ENCODE measurements around the gene PRUNE2.
"Not testable (repeated sequence)": the region's sequence is repeated elsewhere in the genome, so short reads cannot be mapped to it uniquely, and the experiment has no call there.

Gene PRUNE2

GRCh38 chr9:76877961-76878360 is 28.0 kb downstream of the PRUNE2 start:
- Histone ChIP-seq H3K4me3 (no peak overlapping the region), H3K27ac (no peak overlapping the region)

DNA sequence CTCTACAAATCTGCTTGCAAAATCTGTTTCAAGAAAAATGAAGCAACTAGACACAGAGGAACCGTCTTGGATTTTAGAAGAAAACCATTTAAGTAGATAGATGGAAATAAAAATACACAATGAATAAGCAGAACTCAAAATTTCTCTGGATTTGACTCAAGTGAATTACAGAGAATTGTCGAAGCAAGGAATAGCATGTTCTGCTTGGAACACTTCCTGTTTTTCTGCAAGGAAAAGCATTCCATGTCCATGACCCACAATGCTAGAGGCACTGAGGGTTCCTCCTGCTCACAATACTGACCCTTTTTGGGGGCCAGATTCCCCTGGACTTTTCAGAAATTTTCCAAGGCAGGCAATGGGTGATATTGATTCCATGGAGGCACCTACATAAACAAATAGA is 29.8 kb downstream of the PRUNE2 start:
- Histone ChIP-seq H3K27ac (peak overlapping the region in 3 of 21 experiments; percentile 11 to 28 (median 25)), H3K4me3 (no peak overlapping the region)

- H3K27ac ChIP-seq: peak overlapping the region in 3 of 21 experiments; percentile 61 to 69 (median 63)
- no peak overlapping the region for H3K4me3 ChIP-seq
Measured at GRCh38 chr9:76873821-76874220, 32.1 kb downstream of the PRUNE2 start.

DNA sequence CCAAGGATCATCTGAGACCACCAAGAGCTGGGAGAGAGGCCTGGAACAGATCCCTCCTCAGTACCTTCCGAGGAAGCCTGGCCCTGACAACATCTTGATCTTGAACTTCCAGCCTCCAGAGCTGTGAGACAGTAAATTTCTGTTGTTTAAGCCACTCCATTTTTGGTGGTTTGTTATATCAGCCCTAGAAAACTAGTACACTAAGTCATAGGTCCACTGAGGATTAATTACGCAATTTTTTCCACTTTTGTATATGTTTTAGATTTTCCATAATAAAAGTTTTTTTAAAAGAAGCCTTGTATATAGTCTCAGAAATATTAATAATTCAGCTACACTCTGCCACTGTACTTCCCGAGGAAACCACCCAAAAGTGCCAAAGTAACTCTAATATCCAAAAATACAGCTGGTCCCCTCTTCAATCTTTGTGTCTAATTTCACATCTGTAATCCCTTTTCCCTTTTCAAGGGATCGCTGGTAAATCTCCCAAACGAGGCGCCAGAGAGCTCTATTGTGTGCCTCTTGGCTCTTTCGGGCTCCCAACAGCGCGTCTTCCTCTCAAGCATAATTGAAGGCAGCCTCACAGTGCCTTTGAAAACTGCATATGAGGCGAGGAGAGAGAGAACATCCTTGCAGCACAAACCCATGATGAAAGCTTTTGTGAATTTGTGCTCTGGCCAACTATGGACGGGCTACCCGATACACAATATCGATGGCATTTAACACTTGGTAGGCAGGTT is 32.7 kb downstream of the PRUNE2 start:
- Histone ChIP-seq H3K4me3 (no peak overlapping the region), H3K27ac (peak overlapping the region in 9 of 21 experiments; percentile 3 to 73 (median 59))

GRCh38 chr9:76868897-76869296 is 37.0 kb downstream of the PRUNE2 start:
- H3K4me3 ChIP-seq: no peak overlapping the region
- H3K27ac ChIP-seq: peak overlapping the region in 1 of 21 experiments; percentile 21

DNA sequence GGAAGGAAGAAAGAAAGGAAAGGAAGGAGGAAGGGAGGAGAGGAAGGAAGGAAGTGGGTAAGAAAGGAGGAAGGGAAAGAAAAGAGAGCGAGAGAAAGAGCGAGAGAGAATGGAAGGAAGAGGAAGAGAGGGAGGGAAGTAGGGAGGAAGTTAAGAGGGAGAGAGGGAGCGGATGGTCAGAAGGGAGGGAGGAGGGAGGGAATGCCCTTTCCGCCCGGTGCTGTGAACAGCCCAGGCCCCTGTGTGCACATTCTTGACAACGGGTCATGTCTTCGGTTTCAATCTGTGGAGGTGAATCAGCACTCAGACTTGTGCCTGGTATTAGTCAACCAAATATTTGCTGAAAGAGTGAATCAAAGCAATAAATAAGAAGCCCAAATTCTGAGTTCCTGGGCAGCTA is 39.2 kb downstream of the PRUNE2 start:
- peak overlapping the region in 1 of 21 experiments; percentile 45 for H3K27ac ChIP-seq
- H3K4me3 ChIP-seq: no peak overlapping the region

DNA sequence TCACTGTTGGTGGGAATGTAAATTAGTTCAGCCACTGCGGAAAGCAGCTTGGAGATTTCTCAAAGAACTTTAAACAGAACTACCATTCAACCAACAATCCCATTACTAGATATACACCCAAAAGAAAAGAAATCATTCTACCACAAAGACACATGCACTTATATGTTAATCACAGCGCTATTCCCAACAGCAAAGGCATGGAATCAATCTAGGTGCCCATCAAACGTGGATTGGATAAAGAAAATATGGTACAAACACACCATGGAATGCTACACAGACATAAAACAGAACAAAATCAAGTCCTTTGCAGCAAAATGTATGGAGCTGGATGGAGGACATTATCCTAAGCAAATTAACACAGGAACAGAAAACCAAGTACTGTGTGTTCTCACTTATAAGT is 42.1 kb downstream of the PRUNE2 start:
- Histone ChIP-seq H3K4me3 (no peak overlapping the region), H3K27ac (no peak overlapping the region)

GRCh38 chr9:76859860-76860259 is 46.1 kb downstream of the PRUNE2 start:
- H3K27ac ChIP-seq: no peak overlapping the region
- H3K4me3 ChIP-seq: no peak overlapping the region

DNA sequence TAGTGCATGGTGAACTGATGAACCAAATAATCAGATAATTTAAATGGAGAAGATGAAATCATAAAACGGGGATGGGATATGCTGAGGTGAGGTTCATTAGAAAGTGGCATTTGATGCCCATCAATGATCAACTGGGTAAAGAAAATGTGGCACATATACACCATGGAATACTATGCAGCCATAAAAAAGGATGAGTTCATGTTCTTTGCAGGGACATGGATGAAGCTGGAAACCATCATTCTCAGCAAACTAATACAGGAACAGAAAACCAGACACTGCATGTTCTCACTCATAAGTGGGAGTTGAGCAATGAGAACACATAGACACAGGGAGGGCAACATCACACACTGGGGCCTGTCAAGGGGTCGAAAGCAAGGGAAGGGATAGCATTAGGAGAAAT is 47.7 kb downstream of the PRUNE2 start:
- H3K4me3 ChIP-seq, H3K27ac ChIP-seq: not testable (repeated sequence)

DNA sequence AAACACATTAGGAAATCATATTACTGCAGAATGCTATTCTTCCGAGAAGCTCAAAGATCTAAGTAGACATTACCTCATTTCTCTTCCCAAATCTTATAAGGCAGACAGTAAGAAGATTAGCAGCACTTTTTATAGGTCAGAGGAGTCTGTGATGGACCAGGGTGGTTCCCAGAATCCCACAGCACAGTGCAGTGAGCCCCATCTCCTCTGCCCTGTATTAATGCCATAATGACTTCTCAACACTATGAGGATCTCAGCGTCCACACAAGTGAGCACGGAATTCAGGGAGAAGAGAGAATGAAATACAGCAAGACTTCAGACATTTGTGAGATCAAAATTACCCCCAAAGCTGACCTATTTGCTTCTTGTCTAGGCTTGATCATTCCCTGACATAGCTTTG is 49.9 kb downstream of the PRUNE2 start:
- no peak overlapping the region for H3K4me3 ChIP-seq
- H3K27ac ChIP-seq: no peak overlapping the region

GRCh38 chr9:76855015-76855414 is 50.9 kb downstream of the PRUNE2 start:
- Histone ChIP-seq H3K27ac (no peak overlapping the region), H3K4me3 (no peak overlapping the region)

DNA sequence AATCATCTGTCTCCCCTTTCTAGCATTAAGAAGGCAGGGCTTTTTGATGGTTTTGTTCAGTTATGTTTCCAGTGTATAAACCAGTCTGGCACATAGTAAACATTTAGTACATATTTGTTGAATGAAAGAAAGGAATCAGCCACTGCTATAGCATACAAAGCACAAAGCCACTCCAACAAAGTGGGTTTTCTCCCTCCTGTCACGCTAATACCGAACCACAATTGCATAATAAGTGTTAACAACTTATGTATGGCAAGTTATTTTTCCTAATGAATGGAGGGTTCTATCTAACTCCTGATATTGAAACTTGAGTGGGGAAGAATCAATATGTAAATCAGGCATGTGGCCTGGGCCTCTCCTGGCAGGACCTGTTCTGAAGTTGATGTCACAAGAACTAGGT is 53.9 kb downstream of the PRUNE2 start:
- no peak overlapping the region for H3K4me3 ChIP-seq
- no peak overlapping the region for H3K27ac ChIP-seq

- Histone ChIP-seq H3K4me3 (no peak overlapping the region), H3K27ac (no peak overlapping the region)
Measured at GRCh38 chr9:76846297-76846696, 59.6 kb downstream of the PRUNE2 start.

GRCh38 chr9:76845254-76845653 is 60.7 kb downstream of the PRUNE2 start:
- Histone ChIP-seq H3K27ac (no peak overlapping the region), H3K4me3 (no peak overlapping the region)

- Histone ChIP-seq H3K4me3 (no peak overlapping the region), H3K27ac (peak overlapping the region in 17 of 21 experiments; percentile 1 to 84 (median 40))
Measured at GRCh38 chr9:76835571-76836283, 70.2 kb downstream of the PRUNE2 start.

DNA sequence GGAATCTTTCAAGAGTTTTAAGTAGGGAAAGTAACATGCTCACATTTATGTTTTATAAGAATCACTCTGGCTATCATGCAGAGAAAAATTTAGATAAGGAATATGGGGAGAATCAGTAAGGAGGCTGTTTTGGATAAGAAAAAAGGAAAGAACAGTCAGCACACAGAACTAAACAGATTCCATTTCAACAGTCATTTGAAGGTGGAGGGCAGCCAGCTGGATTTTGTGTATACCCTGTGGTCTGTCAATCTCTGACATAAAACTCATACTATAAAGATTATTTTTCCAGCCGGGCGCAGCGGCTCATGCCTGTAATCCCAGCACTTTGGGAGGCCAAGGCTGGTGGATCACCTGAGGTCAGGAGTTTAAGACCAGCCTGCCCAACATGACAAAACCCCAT is 77.5 kb downstream of the PRUNE2 start:
- Histone ChIP-seq H3K27ac (no peak overlapping the region), H3K4me3 (no peak overlapping the region)

- Histone ChIP-seq H3K4me3 (no peak overlapping the region), H3K27ac (no peak overlapping the region)
Measured at GRCh38 chr9:76827296-76828080, 78.4 kb downstream of the PRUNE2 start.

DNA sequence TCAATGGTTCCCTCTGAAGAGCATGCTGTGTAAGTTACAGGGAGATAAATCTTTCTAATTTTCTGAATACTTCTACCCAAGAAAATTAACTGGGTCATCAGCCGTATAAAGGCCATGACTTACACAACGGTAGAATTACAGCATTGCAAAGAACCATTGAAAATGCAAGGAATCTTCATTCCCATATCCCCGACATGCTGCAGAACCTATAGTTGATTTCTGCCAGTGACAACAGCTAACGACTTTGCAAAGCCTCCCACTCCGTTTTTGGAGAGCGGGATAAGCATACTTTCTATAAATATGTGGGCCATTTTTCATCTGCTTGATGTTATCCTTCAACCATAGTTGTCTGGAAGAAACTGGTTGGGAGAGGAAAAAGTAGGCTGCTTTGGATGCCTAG is 85.5 kb downstream of the PRUNE2 start:
- Histone ChIP-seq H3K4me3 (no peak overlapping the region), H3K27ac (no peak overlapping the region)

DNA sequence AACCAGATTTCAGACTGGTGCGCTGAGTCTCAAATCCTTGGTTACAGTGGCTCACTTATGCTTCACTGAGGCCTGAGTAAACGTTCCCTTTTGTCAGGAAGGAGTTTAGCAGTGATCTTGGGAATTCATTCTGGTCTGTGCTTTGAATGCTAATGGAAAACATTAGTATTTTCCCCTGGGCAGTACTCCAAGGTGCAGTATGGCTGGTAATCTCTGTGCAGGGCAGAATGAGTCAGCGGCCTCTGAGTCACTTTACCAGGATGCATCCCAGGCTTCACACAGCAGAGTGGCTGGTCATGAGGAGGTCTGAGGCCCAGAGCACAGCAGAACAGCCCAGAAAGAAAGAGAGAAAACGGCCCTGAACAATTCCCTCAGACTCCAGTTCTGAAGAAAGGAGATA is 87.6 kb downstream of the PRUNE2 start:
- H3K4me3 ChIP-seq: no peak overlapping the region
- H3K27ac ChIP-seq: peak overlapping the region in 15 of 21 experiments; percentile 3 to 83 (median 58)

DNA sequence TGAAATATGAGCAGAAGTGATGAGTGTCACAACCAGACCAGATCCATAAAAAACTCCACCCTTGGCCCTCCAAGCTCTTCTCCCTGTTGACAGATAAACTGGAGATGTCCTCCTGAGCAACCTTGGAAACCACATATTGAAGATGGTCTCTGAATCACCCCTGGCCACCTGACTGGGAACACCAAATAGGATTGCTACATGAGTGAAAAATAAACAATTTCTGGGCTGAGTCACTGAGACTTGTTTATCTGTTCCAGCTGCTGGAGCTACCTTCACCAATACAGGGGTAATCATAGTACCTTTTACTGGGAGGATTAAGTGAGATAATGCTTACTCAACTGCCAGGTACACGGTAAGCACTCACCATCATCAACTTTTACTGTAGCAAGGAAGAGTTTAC is 88.4 kb downstream of the PRUNE2 start:
- H3K4me3 ChIP-seq: no peak overlapping the region
- peak overlapping the region in 13 of 21 experiments; percentile 2 to 83 (median 38) for H3K27ac ChIP-seq

GRCh38 chr9:76812591-76812990 is 93.3 kb downstream of the PRUNE2 start:
- no peak overlapping the region for H3K4me3 ChIP-seq
- H3K27ac ChIP-seq: no peak overlapping the region

All from skin epidermis (tissue), 12 donors.